Natural killer cell (primary cell): ENCODE data around the gene FAM83E. TPM values are rescaled to one million over a fixed set of nuclear protein-coding genes. Genes with fewer than 3 reads are reported as not detected.
A peak's percentile ranks its signal among the peaks of the same experiment; 100 is the strongest.

Experiments used
- ATAC-seq, 3 donors: fragments of 150-1000 bp in 2 of 3; fragments of 200-7000 bp in 1 of 3; cut with Tn5 transposase; 1 replicate in 1 of 3; 2 replicates in 2 of 3; pipeline ENCODE4 v1.10.0; 2021; ENCODE audit warnings: mild to moderate bottlenecking in 2 of 3, moderate library complexity in 2 of 3
- DNase-seq, 2 donors: peaks; one replicate each; pipeline versions ENCODE4 v3.0.0 to v3.0.0-alpha.2; 2013 to 2021; ENCODE audit warnings: mixed read lengths in 1 of 2
- H3K27ac ChIP-seq: one replicate; pipeline ENCODE4 v1.5.1; 2013; ENCODE audit warnings: mild to moderate bottlenecking, low read length
- H3K27me3 ChIP-seq: one replicate; pipeline ENCODE4 v1.6.1; 2013; ENCODE audit warnings: low read length; ENCODE audit not compliant: control insufficient read depth, insufficient read depth
- H3K36me3 ChIP-seq: one replicate; pipeline ENCODE4 v1.6.1; 2013; ENCODE audit warnings: low read length; ENCODE audit not compliant: control insufficient read depth, insufficient read depth
- H3K4me1 ChIP-seq: one replicate; pipeline ENCODE4 v1.6.1; 2013; ENCODE audit warnings: low read length; ENCODE audit not compliant: control insufficient read depth, insufficient read depth
- H3K4me3 ChIP-seq: one replicate; pipeline ENCODE4 v1.5.1; 2013; ENCODE audit warnings: low read length
- H3K9me3 ChIP-seq: one replicate; pipeline ENCODE4 v1.6.1; 2013; ENCODE audit warnings: low read length; ENCODE audit not compliant: control insufficient read depth, insufficient read depth
- H3K27ac Mint-ChIP-seq, 2 donors: one replicate each; pipeline ENCODE4 v1.8.0; 2022; ENCODE audit warnings: mild to moderate bottlenecking in 2 of 2, mixed read lengths in 2 of 2, moderate library complexity in 1 of 2
- H3K27me3 Mint-ChIP-seq, 2 donors: one replicate each; pipeline ENCODE4 v1.8.0; 2022; ENCODE audit warnings: low read depth in 2 of 2, mixed read lengths in 2 of 2
- H3K36me3 Mint-ChIP-seq: one replicate; pipeline ENCODE4 v1.8.0; 2022; ENCODE audit warnings: mixed read lengths
- H3K4me1 Mint-ChIP-seq, 2 donors: one replicate each; pipeline ENCODE4 v1.8.0; 2022; ENCODE audit warnings: mixed read lengths in 2 of 2
- H3K4me3 Mint-ChIP-seq: one replicate; pipeline ENCODE4 v1.8.0; 2022; ENCODE audit warnings: mild to moderate bottlenecking, moderate library complexity, mixed read lengths
- H3K9me3 Mint-ChIP-seq, 2 donors: one replicate each; pipeline ENCODE4 v1.8.0; 2022; ENCODE audit warnings: mixed read lengths in 2 of 2
- CTCF ChIP-seq: fragments of 200-600 bp; IDR thresholded peaks from one replicate; pipeline ENCODE4 v1.8.0; 2022; ENCODE audit warnings: antibody characterized with exemption
- WGBS: methylation state at CpG from one replicate; pipeline ENCODE4 v1.1.7; 2013; ENCODE audit warnings: missing lambda C conversion rate; ENCODE audit not compliant: insufficient coverage; 5-methylcytosine and 5-hydroxymethylcytosine counted together
- intact Hi-C: fragments of 100-400 bp; cut with micrococcal nuclease; formaldehyde crosslinking; loops from one replicate; pipeline ENCODE4 v1.14.2; 2022
- total RNA-seq, 4 donors: library from RNA; stranded (reverse); fragments of 120-200 nt in 1 of 4; gene quantifications; one replicate each; pipeline versions ENCODE4 v1.2.3 to v1.2.4, GENCODE V29; 2013 to 2022

FAM83E gene
- total RNA-seq, 3 donors from 2014 or later (not counting 1 experiment from before 2014, with no cell fraction given) = 0.70 to 1.3 (median 1.1) TPM

- DNase-seq (peak in 1 of 2 donors; percentile 78), ATAC-seq (peak; percentile 56 to 72 (median 60))
- H3K9me3 Mint-ChIP-seq = no peaks in the 10 kb centered on the region
- intact Hi-C loops = no loop called here
- no peak overlapping the region for H3K4me3 Mint-ChIP-seq
- WGBS = 75% methylated on average over 39 of the region's 39 CpGs
- H3K27me3 Mint-ChIP-seq = peaks cover 0 to 3% of the 10 kb centered on the region in 2 donors
- H3K4me1 Mint-ChIP-seq = no peaks in the 10 kb centered on the region
- Histone ChIP-seq H3K27ac (no peak overlapping the region), H3K4me1 (peaks cover 9% of the 10 kb centered on the region), H3K4me3 (peak overlapping the region; percentile 6), H3K27me3 (no peaks in the 10 kb centered on the region), H3K36me3 (no peaks in the 10 kb centered on the region), H3K9me3 (no peaks in the 10 kb centered on the region)
- no peaks in the 10 kb centered on the region for H3K36me3 Mint-ChIP-seq
- no peak overlapping the region for H3K27ac Mint-ChIP-seq
- no peak for TF ChIP-seq CTCF
Measured at GRCh38 chr19:48596679-48597465, 18.0 kb downstream of the FAM83E start.

GRCh38 chr19:48596237-48596636 is 18.6 kb downstream of the FAM83E start:
- H3K4me1 ChIP-seq = peaks cover 9% of the 10 kb centered on the region
- no peak overlapping the region for H3K27ac Mint-ChIP-seq
- H3K27ac ChIP-seq = no peak overlapping the region
- intact Hi-C loops = no loop called here
- H3K27me3 ChIP-seq = no peaks in the 10 kb centered on the region
- no peak overlapping the region for H3K4me3 Mint-ChIP-seq
- peaks cover 0 to 3% of the 10 kb centered on the region in 2 donors for H3K27me3 Mint-ChIP-seq
- H3K36me3 ChIP-seq = no peaks in the 10 kb centered on the region
- H3K4me3 ChIP-seq = no peak overlapping the region
- DNase-seq (no peak), ATAC-seq (no peak)
- no peaks in the 10 kb centered on the region for H3K36me3 Mint-ChIP-seq
- no peaks in the 10 kb centered on the region for H3K4me1 Mint-ChIP-seq
- 95% methylated on average over 3 of the region's 4 CpGs for WGBS
- no peak for TF ChIP-seq CTCF
- H3K9me3 Mint-ChIP-seq = no peaks in the 10 kb centered on the region
- no peaks in the 10 kb centered on the region for H3K9me3 ChIP-seq

DNA sequence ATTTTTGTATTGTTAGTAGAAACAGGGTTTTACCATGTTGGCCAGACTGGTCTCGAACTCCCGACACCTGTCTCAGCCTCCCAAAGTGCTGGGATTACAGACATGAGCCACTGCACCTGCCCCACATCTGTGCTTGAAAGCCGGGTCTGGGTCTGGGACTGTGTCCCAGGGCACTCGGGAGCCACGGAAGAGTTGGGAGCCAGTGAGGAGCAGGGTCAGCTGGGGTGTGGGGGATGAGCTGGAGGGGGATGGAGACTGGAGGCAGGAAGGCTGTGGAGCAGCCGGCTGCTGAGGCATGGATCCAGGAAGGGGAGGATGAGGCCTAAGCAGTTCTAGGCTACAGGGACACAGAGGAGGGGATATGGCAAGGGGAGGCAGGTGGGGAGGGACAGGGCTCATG is 19.0 kb downstream of the FAM83E start:
- Mint-ChIP-seq H3K36me3 (no peaks in the 10 kb centered on the region), H3K27me3 (peaks cover 0 to 3% of the 10 kb centered on the region in 2 donors), H3K4me3 (no peak overlapping the region), H3K9me3 (no peaks in the 10 kb centered on the region), H3K4me1 (no peaks in the 10 kb centered on the region), H3K27ac (no peak overlapping the region)
- Histone ChIP-seq H3K36me3 (no peaks in the 10 kb centered on the region), H3K27ac (no peak overlapping the region), H3K4me1 (peaks cover 9% of the 10 kb centered on the region), H3K27me3 (no peaks in the 10 kb centered on the region), H3K4me3 (no peak overlapping the region), H3K9me3 (no peaks in the 10 kb centered on the region)
- no peak for DNase-seq
- intact Hi-C loops = no loop called here
- no peak for TF ChIP-seq CTCF
- ATAC-seq = no peak
- 91% methylated on average over 6 of the region's 6 CpGs for WGBS

GRCh38 chr19:48595171-48595570 is 19.7 kb downstream of the FAM83E start:
- Mint-ChIP-seq H3K9me3 (no peaks in the 10 kb centered on the region), H3K36me3 (no peaks in the 10 kb centered on the region), H3K27ac (no peak overlapping the region), H3K27me3 (peaks cover 0 to 3% of the 10 kb centered on the region in 2 donors), H3K4me3 (no peak overlapping the region), H3K4me1 (no peaks in the 10 kb centered on the region)
- Histone ChIP-seq H3K9me3 (no peaks in the 10 kb centered on the region), H3K4me3 (no peak overlapping the region), H3K27me3 (no peaks in the 10 kb centered on the region), H3K27ac (no peak overlapping the region), H3K36me3 (no peaks in the 10 kb centered on the region), H3K4me1 (peaks cover 9% of the 10 kb centered on the region)
- TF ChIP-seq CTCF = no peak
- WGBS = 85% methylated on average over 9 of the region's 9 CpGs
- DNase-seq = no peak
- intact Hi-C loops = no loop called here
- ATAC-seq = no peak
